Mesothelial cell of epicardium (in vitro differentiated cells): ENCODE data around the gene FGR. TPM values are rescaled to one million over a fixed set of nuclear protein-coding genes. Genes with fewer than 3 reads are reported as not detected.
A peak's percentile ranks its signal among the peaks of the same experiment; 100 is the strongest.
"Not testable (repeated sequence)": the region's sequence is repeated elsewhere in the genome, so short reads cannot be mapped to it uniquely, and the experiment has no call there.

Experiments
- DNase-seq, 2 experiments: peaks; one replicate each; pipeline ENCODE4 v3.0.0; 2021; ENCODE audit warnings: low spot score in 2 of 2; ENCODE audit not compliant: unreplicated experiment in 2 of 2
- H3K27ac Mint-ChIP-seq: 2 replicates; pipeline ENCODE4 v1.8.0; 2021; ENCODE audit warnings: mixed read lengths
- H3K27me3 Mint-ChIP-seq: 2 replicates; pipeline ENCODE4 v1.8.0; 2021; ENCODE audit warnings: low read depth, mixed read lengths
- H3K36me3 Mint-ChIP-seq: 2 replicates; pipeline ENCODE4 v1.8.0; 2021; ENCODE audit warnings: mixed read lengths
- H3K4me1 Mint-ChIP-seq: 2 replicates; pipeline ENCODE4 v1.8.0; 2021; ENCODE audit warnings: mixed read lengths
- H3K4me3 Mint-ChIP-seq: 2 replicates; pipeline ENCODE4 v1.8.0; 2021; ENCODE audit warnings: mild to moderate bottlenecking, moderate library complexity, mixed read lengths
- H3K9me3 Mint-ChIP-seq: 2 replicates; pipeline ENCODE4 v1.8.0; 2021; ENCODE audit warnings: mixed read lengths
- CTCF ChIP-seq: fragments of 200-600 bp; sonication (generic); IDR thresholded peaks from one replicate; pipeline ENCODE4 v1.5.0; 2021; ENCODE audit warnings: antibody characterized with exemption; ENCODE audit not compliant: unreplicated experiment
- total RNA-seq: library from RNA; stranded (reverse); gene quantifications from 3 replicates; pipeline ENCODE4 v1.2.1, GENCODE V29; 2021

FGR gene
- total RNA-seq, 1 donor from 2014 or later, result 0.11 TPM

DNA sequence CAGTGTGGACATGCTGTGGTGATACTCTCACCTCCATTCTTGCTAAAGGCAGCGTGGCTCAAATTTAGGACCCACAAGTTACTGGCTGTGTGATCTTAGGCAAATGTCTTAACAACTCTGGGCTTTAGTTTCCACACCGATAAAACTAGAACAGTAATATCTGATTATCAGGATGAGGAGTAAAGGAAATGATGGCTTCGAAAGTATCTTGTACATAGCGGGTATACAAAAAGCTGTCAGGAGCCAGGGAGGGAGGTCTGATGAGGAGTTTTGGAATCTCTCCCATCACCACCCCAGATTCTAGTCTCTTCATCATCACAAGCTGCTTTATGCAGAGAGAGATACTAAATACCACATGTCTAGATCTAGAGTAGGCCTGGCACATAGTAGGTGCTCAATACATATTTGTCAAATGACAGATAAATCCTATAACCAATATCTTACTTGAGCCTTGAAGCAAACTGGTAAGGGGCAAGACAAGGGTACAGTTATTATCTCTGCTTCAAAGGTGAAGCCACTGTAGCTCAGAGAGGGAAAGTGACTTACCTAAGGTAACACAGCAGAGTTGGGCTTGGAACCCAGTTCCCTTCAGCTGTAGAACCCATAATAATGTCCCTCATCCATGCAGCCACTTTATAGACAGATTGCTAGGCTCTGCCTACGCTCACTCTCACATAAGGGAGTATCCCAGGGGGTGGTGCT lies 9.5 kb upstream of the FGR start:
- H3K4me1 Mint-ChIP-seq, result no peaks in the 10 kb centered on the region
- no peak for DNase-seq
- no peak overlapping the region for H3K4me3 Mint-ChIP-seq
- H3K9me3 Mint-ChIP-seq, result no peaks in the 10 kb centered on the region
- H3K27ac Mint-ChIP-seq, result no peak overlapping the region
- no peaks in the 10 kb centered on the region for H3K27me3 Mint-ChIP-seq
- H3K36me3 Mint-ChIP-seq, result no peaks in the 10 kb centered on the region
- TF ChIP-seq CTCF, result no peak

GRCh38 chr1:27643600-27644368 lies 8.8 kb upstream of the FGR start:
- peak in 1 of 2 experiments; percentile 55 for DNase-seq

GRCh38 chr1:27640514-27640913 lies 5.5 kb upstream of the FGR start:
- not testable (repeated sequence) for DNase-seq, H3K27me3 Mint-ChIP-seq, H3K27ac Mint-ChIP-seq

More at GRCh38 chr1:27643600-27644368, 8.8 kb upstream of the FGR start:
- Mint-ChIP-seq H3K4me3 (no peak overlapping the region), H3K27me3 (no peaks in the 10 kb centered on the region), H3K4me1 (no peaks in the 10 kb centered on the region), H3K9me3 (no peaks in the 10 kb centered on the region), H3K36me3 (no peaks in the 10 kb centered on the region), H3K27ac (no peak overlapping the region)
- peak; percentile 79 for TF ChIP-seq CTCF

GRCh38 chr1:27638805-27639204 lies 3.8 kb upstream of the FGR start:
- TF ChIP-seq CTCF, result no peak
- H3K36me3 Mint-ChIP-seq, result no peaks in the 10 kb centered on the region
- H3K27me3 Mint-ChIP-seq, result peaks cover 7% of the 10 kb centered on the region
- H3K27ac Mint-ChIP-seq, result no peak overlapping the region
- H3K4me1 Mint-ChIP-seq, result peaks cover 7% of the 10 kb centered on the region
- no peaks in the 10 kb centered on the region for H3K9me3 Mint-ChIP-seq
- no peak overlapping the region for H3K4me3 Mint-ChIP-seq
- no peak for DNase-seq

More at GRCh38 chr1:27640514-27640913, 5.5 kb upstream of the FGR start:
- not testable (repeated sequence) for H3K36me3 Mint-ChIP-seq, H3K4me1 Mint-ChIP-seq, H3K4me3 Mint-ChIP-seq, H3K9me3 Mint-ChIP-seq

- no peak overlapping the region for H3K4me3 Mint-ChIP-seq
- DNase-seq, result no peak
These were observed 3.2 kb upstream of the FGR start for GRCh38 chr1:27638047-27638734.

More at GRCh38 chr1:27638047-27638734, 3.2 kb upstream of the FGR start:
- Mint-ChIP-seq H3K9me3 (no peaks in the 10 kb centered on the region), H3K27me3 (peaks cover 11% of the 10 kb centered on the region), H3K27ac (no peak overlapping the region), H3K4me1 (peaks cover 7% of the 10 kb centered on the region), H3K36me3 (no peaks in the 10 kb centered on the region)
- TF ChIP-seq CTCF, result no peak
